ENCODE data around the gene ARRDC4. TPM values are rescaled to one million over a fixed set of nuclear protein-coding genes. Genes with fewer than 3 reads are reported as not detected.
"Not testable (repeated sequence)": the region's sequence is repeated elsewhere in the genome, so short reads cannot be mapped to it uniquely, and the experiment has no call there.

ARRDC4 gene
- total RNA-seq, 1 donor from 2014 or later = 14.2 TPM

GRCh38 chr15:97981758-97982157 is 21.3 kb downstream of the ARRDC4 start:
- peaks cover 8% of the 10 kb centered on the region for H3K9me3 Mint-ChIP-seq
- H3K4me3 Mint-ChIP-seq = no peak overlapping the region
- H3K4me1 Mint-ChIP-seq = no peaks in the 10 kb centered on the region
- peaks cover 6% of the 10 kb centered on the region for H3K36me3 Mint-ChIP-seq (ENCODE audit: low read depth)
- TF ChIP-seq CTCF (conservative IDR thresholded peaks at IDR 0.05) = no peak
- H3K27me3 Mint-ChIP-seq (ENCODE audit: low read depth) = no peaks in the 10 kb centered on the region
- H3K27ac Mint-ChIP-seq (ENCODE audit: unreplicated experiment) = no peak overlapping the region
- no peak for DNase-seq (ENCODE audit: low read depth, low spot score)

- no peak overlapping the region for H3K27ac Mint-ChIP-seq (ENCODE audit: unreplicated experiment)
- peaks cover 11% of the 10 kb centered on the region for H3K9me3 Mint-ChIP-seq
- H3K36me3 Mint-ChIP-seq (ENCODE audit: low read depth) = peaks cover 6% of the 10 kb centered on the region
- DNase-seq (ENCODE audit: low read depth, low spot score) = no peak
- H3K4me1 Mint-ChIP-seq = no peaks in the 10 kb centered on the region
- TF ChIP-seq CTCF (conservative IDR thresholded peaks at IDR 0.05) = no peak
- no peak overlapping the region for H3K4me3 Mint-ChIP-seq
- H3K27me3 Mint-ChIP-seq (ENCODE audit: low read depth) = no peaks in the 10 kb centered on the region
Observed at GRCh38 chr15:97984157-97984556, 23.7 kb downstream of the ARRDC4 start.

GRCh38 chr15:97985979-97986378 is 25.5 kb downstream of the ARRDC4 start:
- not testable (repeated sequence) for H3K4me1 Mint-ChIP-seq; H3K27ac Mint-ChIP-seq (ENCODE audit: unreplicated experiment); H3K4me3 Mint-ChIP-seq

GRCh38 chr15:97986781-97987180 is 26.3 kb downstream of the ARRDC4 start:
- Mint-ChIP-seq H3K27ac (ENCODE audit: unreplicated experiment) (no peak overlapping the region), H3K4me1 (no peaks in the 10 kb centered on the region), H3K27me3 (ENCODE audit: low read depth) (no peaks in the 10 kb centered on the region), H3K36me3 (ENCODE audit: low read depth) (peaks cover 6% of the 10 kb centered on the region), H3K4me3 (no peak overlapping the region), H3K9me3 (peaks cover 16% of the 10 kb centered on the region)
- no peak for DNase-seq (ENCODE audit: low read depth, low spot score)
- no peak for TF ChIP-seq CTCF (conservative IDR thresholded peaks at IDR 0.05)

More at GRCh38 chr15:97985979-97986378, 25.5 kb downstream of the ARRDC4 start:
- DNase-seq (ENCODE audit: low read depth, low spot score); H3K27me3 Mint-ChIP-seq (ENCODE audit: low read depth); H3K36me3 Mint-ChIP-seq (ENCODE audit: low read depth): not testable (repeated sequence)
- H3K9me3 Mint-ChIP-seq = peaks cover 16% of the 10 kb centered on the region

GRCh38 chr15:97989299-97989698 is 28.8 kb downstream of the ARRDC4 start:
- Mint-ChIP-seq H3K27ac (ENCODE audit: unreplicated experiment) (no peak overlapping the region), H3K9me3 (peaks cover 16% of the 10 kb centered on the region), H3K36me3 (ENCODE audit: low read depth) (peaks cover 6% of the 10 kb centered on the region), H3K27me3 (ENCODE audit: low read depth) (no peaks in the 10 kb centered on the region), H3K4me1 (no peaks in the 10 kb centered on the region), H3K4me3 (no peak overlapping the region)
- TF ChIP-seq CTCF (conservative IDR thresholded peaks at IDR 0.05) = no peak
- no peak for DNase-seq (ENCODE audit: low read depth, low spot score)

GRCh38 chr15:97991972-97992541 is 31.6 kb downstream of the ARRDC4 start:
- Mint-ChIP-seq H3K9me3 (peaks cover 11% of the 10 kb centered on the region), H3K4me1 (peaks cover 5% of the 10 kb centered on the region), H3K4me3 (no peak overlapping the region), H3K27ac (ENCODE audit: unreplicated experiment) (no peak overlapping the region), H3K36me3 (ENCODE audit: low read depth) (no peaks in the 10 kb centered on the region), H3K27me3 (ENCODE audit: low read depth) (no peaks in the 10 kb centered on the region)
- no peak for DNase-seq (ENCODE audit: low read depth, low spot score)
- TF ChIP-seq CTCF (conservative IDR thresholded peaks at IDR 0.05) = no peak

All from neural crest cell (in vitro differentiated cells).